GM19452 (cell line): ENCODE data around the gene COL19A1.

Source experiments
- ATAC-seq: cut with Tn5 transposase; IDR thresholded peaks from one replicate; pipeline ENCODE4 v1.9.1; 2021; ENCODE audit not compliant: unreplicated experiment

The COL19A1 gene

DNA sequence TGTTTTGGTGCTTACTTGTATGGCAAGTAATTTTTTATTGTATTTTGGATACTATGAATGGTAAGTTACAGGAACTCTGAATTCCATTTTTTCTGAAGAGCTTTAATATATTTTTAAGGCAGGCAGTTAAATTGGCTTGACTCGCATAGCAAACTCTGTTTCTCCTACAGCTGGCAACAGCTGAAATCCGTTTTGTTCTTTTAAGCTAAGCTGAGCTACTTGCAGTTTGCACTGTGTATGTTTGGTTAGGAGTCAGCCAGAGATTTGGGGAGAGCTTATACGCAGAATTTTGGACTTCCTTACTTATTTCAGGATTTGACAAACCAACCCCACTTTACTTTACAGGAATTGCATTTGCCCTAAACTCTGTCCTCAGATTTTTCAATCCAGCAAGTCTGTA, 179.1 kb downstream of the COL19A1 start:
- no peak for ATAC-seq

DNA sequence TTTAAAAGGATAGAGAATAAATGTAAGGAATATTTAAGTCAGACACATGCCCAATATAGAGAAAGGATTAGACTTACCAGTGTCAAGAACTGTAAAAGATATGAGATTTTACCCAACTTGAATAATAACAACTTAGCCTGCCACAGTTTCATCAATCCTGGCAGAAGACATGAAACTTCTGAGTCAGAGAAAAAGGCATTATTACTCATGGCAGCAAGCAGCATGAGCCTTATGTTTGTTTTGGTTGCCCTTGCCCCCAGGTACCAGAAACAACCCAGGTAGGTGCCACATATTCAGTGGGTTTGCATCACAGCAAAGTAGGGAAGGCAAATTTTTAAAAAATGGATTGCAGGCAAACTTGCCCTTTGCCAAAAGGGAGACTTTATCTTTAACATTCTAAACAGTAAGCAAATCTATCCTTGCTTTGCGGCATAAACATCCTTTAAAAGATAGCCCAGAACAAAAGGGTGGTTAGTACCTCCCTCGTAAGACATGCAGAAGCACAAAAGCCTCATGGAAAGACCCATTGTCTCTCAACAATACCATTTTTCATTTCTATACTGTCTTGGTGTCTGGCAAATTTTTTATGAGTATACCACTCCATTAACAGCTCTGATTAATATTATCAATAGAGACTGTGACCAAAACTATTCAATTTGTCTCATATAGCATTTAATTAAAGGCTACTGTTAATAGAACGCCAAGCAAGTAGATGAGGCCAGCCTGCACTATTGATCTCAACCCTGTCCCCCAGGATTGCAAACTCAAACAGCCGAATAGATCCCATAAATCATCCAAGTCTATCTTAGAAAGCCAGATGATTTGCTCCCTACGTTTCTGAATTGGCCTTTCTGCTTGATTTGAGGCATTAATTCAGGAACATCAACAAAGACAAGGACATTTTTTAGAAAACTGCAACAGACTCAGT, 185.1 kb downstream of the COL19A1 start:
- no peak for ATAC-seq

GRCh38 chr6:70059039-70059719, 192.8 kb downstream of the COL19A1 start:
- no peak for ATAC-seq

GRCh38 chr6:70060680-70061079, 194.3 kb downstream of the COL19A1 start:
- ATAC-seq = no peak

GRCh38 chr6:70061546-70061945, 195.2 kb downstream of the COL19A1 start:
- no peak for ATAC-seq

GRCh38 chr6:70062010-70062409, 195.7 kb downstream of the COL19A1 start:
- ATAC-seq = no peak

- no peak for ATAC-seq
Measured at GRCh38 chr6:70072540-70073179, 206.3 kb downstream of the COL19A1 start.

GRCh38 chr6:70073637-70074036, 207.3 kb downstream of the COL19A1 start:
- ATAC-seq = no peak

GRCh38 chr6:70079241-70079640, 212.9 kb downstream of the COL19A1 start:
- no peak for ATAC-seq

- no peak for ATAC-seq
Measured at GRCh38 chr6:70080443-70081070, 214.2 kb downstream of the COL19A1 start.

DNA sequence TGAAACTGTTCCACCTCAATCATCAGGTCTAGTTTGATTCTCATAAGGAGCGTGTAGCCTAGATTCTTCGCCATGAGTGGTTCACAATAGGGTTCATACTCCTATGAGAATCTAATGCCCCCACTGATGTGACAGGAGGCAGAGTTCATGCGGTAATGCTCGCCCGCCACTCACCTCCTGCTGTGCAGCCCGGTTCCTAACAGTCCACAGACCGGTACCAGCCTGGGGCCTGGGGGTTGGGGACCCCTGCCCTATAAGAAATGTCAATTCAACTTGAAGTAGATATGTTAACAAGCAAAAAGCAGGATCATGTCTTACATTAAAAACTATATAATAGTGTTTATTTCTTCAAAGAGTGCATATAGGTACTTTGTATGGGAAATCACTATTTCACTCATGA, 216.5 kb downstream of the COL19A1 start:
- ATAC-seq = no peak

DNA sequence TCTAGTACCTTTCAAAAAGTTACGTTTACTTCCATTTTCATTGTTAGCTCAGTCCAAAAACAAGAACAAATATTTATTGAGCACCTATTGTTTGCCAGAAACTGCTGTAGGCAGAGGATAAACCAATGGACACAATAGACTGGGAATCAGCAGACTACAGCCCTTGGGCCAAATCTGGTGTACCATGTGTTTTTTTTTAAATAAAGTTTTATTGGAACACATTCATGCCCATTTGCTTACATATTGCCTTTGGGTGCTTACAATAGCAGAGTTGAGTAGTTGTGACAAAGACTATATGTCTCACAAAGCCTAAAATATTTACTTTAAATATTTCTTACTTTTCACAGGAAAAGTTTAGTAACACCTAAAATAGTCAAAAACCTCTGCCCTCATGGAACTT, 220.4 kb downstream of the COL19A1 start:
- no peak for ATAC-seq

- no peak for ATAC-seq
Measured at GRCh38 chr6:70094156-70094555, 227.8 kb downstream of the COL19A1 start.

DNA sequence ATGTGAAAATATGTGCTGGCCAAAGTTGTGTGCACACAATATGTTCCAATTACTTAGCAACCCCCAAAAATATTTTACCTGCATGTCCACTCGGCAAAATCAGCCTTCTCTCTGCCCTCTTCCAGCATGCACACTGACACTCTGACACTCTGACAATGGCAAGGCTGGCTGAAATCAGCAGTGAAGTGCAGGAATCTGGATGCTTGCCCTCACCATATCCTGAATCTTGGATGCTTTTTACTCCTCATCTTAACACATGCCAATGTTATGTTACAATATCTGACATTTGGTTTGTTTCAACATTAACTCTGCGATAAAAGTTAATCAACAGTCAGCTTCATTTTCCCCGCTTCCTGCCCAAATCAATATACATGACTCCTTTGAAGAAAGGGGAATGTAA, 233.4 kb downstream of the COL19A1 start:
- ATAC-seq = no peak

GRCh38 chr6:70103798-70104197, 237.4 kb downstream of the COL19A1 start:
- no peak for ATAC-seq

- ATAC-seq = no peak
Measured at GRCh38 chr6:70107852-70108629, 241.7 kb downstream of the COL19A1 start.

DNA sequence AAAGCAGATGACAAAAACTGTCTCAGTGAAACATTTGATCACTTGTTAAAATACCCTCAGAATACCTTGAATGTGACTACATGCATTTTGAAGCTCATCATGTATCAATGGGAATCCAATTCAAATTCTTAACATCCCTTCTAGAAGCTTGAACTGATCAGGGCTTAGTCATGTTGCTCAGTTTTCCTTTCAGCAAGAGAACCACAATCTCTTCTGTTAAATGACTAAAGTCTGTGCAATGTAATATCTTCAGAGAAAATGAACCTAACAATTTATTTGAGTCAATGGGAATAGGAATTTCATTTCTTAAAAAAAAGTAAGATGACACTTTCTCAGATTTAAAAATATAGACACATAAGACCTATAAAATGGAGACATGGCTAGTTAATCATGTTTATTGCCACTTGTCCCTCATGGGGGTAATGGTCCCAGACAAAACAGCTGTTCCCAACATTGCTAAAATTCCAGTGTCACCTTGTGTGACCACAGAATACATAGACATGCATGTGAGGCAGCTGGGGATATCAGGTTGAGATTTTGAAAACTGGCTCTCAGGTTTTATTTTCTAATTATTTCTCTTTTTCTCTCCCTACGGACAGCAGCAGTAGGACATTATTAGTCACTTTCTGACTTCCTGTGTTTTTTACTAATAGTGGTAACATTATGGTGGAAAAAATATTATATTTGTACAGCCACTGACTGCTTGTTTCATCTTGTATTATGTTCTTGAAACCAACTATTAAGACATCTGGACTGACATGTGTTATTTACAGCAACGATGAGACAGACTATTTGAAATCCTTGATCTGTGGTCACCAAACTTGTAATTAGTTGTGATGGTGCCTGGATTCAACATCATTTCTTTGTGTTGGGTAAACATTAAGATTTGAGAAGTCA, 244.0 kb downstream of the COL19A1 start:
- ATAC-seq = no peak

GRCh38 chr6:70111737-70112136, 245.4 kb downstream of the COL19A1 start:
- ATAC-seq = no peak

- ATAC-seq = no peak
Measured at GRCh38 chr6:70112716-70113115, 246.4 kb downstream of the COL19A1 start.

GRCh38 chr6:70113171-70113570, 246.8 kb downstream of the COL19A1 start:
- no peak for ATAC-seq
